Measurements from ENCODE around the gene MTUS2.

DNA sequence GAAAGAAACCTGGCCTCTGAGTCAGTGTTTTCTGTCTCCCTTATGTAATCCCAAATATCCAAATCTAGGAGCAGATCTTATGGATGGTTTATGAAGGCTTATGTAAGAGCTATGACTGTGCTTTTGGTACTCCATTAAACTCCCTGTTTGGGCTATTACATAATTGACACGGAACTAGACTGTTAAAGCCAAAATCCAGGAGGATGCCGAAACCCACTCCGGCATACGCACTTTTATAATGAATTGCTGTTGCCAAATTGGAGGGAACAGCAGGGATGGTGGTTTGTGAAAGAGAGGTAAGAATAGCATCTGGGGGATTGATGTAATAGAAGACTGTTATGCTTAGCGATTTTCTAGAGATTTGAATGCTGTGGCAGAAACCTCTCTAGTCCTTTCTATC lies 2.0 kb downstream of the MTUS2 start:
- TF ChIP-seq, protein P1, sequence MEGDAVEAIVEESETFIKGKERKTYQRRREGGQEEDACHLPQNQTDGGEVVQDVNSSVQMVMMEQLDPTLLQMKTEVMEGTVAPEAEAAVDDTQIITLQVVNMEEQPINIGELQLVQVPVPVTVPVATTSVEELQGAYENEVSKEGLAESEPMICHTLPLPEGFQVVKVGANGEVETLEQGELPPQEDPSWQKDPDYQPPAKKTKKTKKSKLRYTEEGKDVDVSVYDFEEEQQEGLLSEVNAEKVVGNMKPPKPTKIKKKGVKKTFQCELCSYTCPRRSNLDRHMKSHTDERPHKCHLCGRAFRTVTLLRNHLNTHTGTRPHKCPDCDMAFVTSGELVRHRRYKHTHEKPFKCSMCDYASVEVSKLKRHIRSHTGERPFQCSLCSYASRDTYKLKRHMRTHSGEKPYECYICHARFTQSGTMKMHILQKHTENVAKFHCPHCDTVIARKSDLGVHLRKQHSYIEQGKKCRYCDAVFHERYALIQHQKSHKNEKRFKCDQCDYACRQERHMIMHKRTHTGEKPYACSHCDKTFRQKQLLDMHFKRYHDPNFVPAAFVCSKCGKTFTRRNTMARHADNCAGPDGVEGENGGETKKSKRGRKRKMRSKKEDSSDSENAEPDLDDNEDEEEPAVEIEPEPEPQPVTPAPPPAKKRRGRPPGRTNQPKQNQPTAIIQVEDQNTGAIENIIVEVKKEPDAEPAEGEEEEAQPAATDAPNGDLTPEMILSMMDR (IDR thresholded peaks at IDR 0.05; ENCODE audit: borderline replicate concordance, extremely low read depth, low read length, poor library complexity, severe bottlenecking) = no peak
- no peak for TF ChIP-seq EZH2 (IDR thresholded peaks at IDR 0.05; ENCODE audit: borderline replicate concordance, low read depth, low read length, severe bottlenecking)

Data from DND-41 (cell line).